Progenitor cell of endocrine pancreas (in vitro differentiated cells): ENCODE measurements around the gene RNF149. TPM values are rescaled to one million over a fixed set of nuclear protein-coding genes. Genes with fewer than 3 reads are reported as not detected.

Experiments used
- DNase-seq: peaks from one replicate; pipeline ENCODE4 v3.0.0; 2021; ENCODE audit warnings: low spot score; ENCODE audit not compliant: unreplicated experiment
- H3K27ac Mint-ChIP-seq: 2 replicates; pipeline ENCODE4 v1.8.0; 2021; ENCODE audit warnings: mild to moderate bottlenecking, moderate library complexity, mixed read lengths
- H3K27me3 Mint-ChIP-seq: 2 replicates; pipeline ENCODE4 v1.8.0; 2021; ENCODE audit warnings: mixed read lengths
- H3K36me3 Mint-ChIP-seq: 2 replicates; pipeline ENCODE4 v1.8.0; 2022; ENCODE audit warnings: mixed read lengths; ENCODE audit not compliant: insufficient read depth
- H3K4me1 Mint-ChIP-seq: 2 replicates; pipeline ENCODE4 v1.8.0; 2021; ENCODE audit warnings: low read depth, mixed read lengths
- H3K4me3 Mint-ChIP-seq: 2 replicates; pipeline ENCODE4 v1.8.0; 2021; ENCODE audit warnings: low read depth, mild to moderate bottlenecking, moderate library complexity, mixed read lengths
- H3K9me3 Mint-ChIP-seq: 2 replicates; pipeline ENCODE4 v1.8.0; 2021; ENCODE audit warnings: low read depth, mixed read lengths
- total RNA-seq: library from RNA; stranded (reverse); gene quantifications from 2 replicates; pipeline ENCODE4 v1.2.1, GENCODE V29; 2021
- TF ChIP-seq, protein P1 (sequence below): fragments of 200-600 bp; sonication (generic); IDR thresholded peaks from one replicate; pipeline ENCODE4 v1.5.0; 2021; ENCODE audit warnings: antibody characterized with exemption, mild to moderate bottlenecking; ENCODE audit not compliant: unreplicated experiment

RNF149 gene
- total RNA-seq, 1 donor from 2014 or later, result 51.5 TPM

DNA sequence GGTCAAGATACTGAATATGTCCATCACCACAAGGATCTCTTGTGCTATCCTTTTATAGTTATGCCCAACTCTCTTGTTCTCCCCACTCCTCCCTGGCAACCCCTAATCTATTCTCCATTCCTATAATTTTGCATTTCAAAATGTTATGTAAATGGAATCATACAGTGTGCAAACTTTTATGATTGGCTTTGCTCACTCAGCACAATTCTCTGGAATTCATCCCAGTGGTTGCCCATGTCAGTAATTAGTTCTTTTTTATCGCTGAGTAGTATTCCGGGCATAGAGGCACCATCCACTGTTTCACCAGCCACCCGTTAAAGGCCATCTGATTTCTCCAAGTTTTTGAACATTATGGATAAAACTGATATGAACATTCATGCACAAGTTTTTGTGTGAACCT lies 38.4 kb upstream of the RNF149 start:
- H3K4me1 Mint-ChIP-seq, result no peaks in the 10 kb centered on the region
- no peak overlapping the region for H3K4me3 Mint-ChIP-seq
- H3K27ac Mint-ChIP-seq, result no peak overlapping the region
- H3K27me3 Mint-ChIP-seq, result no peaks in the 10 kb centered on the region
- no peaks in the 10 kb centered on the region for H3K36me3 Mint-ChIP-seq
- H3K9me3 Mint-ChIP-seq, result no peaks in the 10 kb centered on the region
- TF ChIP-seq, protein P1, sequence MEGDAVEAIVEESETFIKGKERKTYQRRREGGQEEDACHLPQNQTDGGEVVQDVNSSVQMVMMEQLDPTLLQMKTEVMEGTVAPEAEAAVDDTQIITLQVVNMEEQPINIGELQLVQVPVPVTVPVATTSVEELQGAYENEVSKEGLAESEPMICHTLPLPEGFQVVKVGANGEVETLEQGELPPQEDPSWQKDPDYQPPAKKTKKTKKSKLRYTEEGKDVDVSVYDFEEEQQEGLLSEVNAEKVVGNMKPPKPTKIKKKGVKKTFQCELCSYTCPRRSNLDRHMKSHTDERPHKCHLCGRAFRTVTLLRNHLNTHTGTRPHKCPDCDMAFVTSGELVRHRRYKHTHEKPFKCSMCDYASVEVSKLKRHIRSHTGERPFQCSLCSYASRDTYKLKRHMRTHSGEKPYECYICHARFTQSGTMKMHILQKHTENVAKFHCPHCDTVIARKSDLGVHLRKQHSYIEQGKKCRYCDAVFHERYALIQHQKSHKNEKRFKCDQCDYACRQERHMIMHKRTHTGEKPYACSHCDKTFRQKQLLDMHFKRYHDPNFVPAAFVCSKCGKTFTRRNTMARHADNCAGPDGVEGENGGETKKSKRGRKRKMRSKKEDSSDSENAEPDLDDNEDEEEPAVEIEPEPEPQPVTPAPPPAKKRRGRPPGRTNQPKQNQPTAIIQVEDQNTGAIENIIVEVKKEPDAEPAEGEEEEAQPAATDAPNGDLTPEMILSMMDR, result no peak
- no peak for DNase-seq

DNA sequence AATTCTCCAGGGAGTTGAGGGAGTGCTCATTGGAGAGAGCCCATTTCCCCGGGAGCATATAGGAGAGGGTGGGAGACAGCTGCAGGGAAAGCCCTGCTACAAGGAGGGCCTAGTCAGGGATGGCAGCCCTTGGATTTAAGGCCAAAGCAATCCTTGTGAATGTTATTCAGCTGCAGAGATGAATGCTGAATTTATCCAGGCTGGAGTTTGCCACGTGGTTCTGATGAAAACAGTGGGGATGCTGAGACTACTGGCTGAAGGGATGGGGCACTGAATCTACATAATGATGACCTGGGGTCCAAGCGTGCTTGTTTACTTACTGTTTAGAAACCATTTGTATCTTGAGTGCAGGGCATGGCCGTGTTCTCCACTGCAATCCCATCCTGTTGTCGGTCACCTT lies 35.6 kb upstream of the RNF149 start:
- Mint-ChIP-seq H3K27me3 (no peaks in the 10 kb centered on the region), H3K27ac (no peak overlapping the region), H3K9me3 (no peaks in the 10 kb centered on the region), H3K4me3 (no peak overlapping the region), H3K36me3 (no peaks in the 10 kb centered on the region), H3K4me1 (peaks cover 14% of the 10 kb centered on the region)
- TF ChIP-seq, protein P1, result no peak
- no peak for DNase-seq

DNA sequence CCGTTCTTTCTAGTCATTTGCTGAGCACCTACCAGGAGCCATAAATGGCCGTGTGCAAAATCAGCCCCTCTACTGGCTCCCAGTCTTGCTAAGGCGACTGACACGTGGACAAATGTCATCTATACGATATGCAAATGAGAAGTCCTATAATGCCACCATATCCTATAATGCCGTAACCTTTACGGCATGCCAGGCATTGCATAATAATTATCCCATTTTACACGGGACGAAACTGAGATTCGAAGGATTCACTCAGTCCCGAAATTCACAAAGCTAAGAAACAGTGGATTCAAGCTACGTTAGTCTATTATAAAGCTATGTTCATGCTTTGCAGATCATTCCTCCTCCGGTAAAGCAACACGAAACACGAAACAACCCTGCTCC lies 34.1 kb upstream of the RNF149 start:
- H3K27me3 Mint-ChIP-seq, result no peaks in the 10 kb centered on the region
- TF ChIP-seq, protein P1, result no peak
- peaks cover 21% of the 10 kb centered on the region for H3K4me1 Mint-ChIP-seq
- no peak for DNase-seq
- no peaks in the 10 kb centered on the region for H3K9me3 Mint-ChIP-seq
- H3K27ac Mint-ChIP-seq, result no peak overlapping the region
- H3K36me3 Mint-ChIP-seq, result no peaks in the 10 kb centered on the region
- H3K4me3 Mint-ChIP-seq, result no peak overlapping the region

DNA sequence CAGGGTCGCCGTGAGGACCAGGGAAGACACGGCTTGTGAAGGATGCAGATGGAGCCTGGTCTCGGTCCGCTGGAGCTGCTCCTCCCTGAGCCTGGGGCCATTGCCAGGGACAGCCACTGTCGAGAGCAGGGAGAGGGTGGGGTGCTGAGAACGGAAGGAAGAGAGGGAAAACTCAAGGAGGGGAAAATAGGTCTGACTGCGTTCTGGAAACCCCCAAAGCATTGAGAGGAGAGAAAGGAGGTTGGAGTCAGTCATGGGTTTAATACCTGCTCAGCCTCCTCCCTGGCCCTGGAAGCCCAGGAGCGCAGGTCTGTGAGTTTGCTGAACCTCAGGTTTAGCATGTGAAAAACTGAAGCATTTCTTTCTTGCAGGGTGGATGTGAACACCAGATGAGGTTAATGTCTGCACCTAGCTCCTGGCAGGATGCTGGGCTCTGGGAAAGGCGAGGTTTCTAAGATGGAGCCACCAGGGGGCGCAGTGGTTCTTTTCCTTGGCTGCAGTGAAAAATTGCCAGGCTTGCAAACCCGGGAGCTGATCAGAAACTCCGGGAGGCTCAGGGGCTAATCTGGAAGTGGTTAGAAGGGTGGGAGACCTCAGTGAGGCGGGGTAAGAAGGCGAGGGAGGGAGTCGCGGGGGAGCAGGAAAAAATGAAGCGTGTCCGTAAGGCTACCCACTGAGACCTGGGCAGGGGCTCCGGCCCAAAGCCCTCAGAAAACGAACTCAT lies 33.6 kb upstream of the RNF149 start:
- Mint-ChIP-seq H3K36me3 (no peaks in the 10 kb centered on the region), H3K9me3 (no peaks in the 10 kb centered on the region), H3K27ac (no peak overlapping the region), H3K4me3 (no peak overlapping the region), H3K4me1 (peaks cover 21% of the 10 kb centered on the region), H3K27me3 (no peaks in the 10 kb centered on the region)
- peak; percentile 65 for DNase-seq
- TF ChIP-seq, protein P1, result peak; percentile 82

DNA sequence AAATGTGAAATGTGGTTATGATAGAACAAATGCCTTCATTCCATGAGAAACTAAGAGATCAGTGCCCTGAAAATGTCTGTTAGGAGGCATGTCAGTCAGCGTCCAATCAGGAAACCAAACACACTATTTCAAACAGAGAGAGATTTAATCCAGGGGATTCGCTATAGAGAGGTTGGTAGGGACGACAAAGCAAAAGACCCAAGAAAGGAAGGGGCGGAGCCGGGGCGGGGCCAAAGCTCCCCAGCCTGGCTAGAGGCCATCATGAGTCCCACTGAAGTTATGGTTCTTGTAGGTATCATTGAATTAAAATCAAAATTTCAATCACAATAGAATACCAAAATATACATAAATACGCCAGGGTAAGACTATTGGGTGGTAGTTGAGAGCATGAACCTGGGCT lies 32.9 kb upstream of the RNF149 start:
- Mint-ChIP-seq H3K36me3 (no peaks in the 10 kb centered on the region), H3K27me3 (no peaks in the 10 kb centered on the region), H3K4me1 (peaks cover 21% of the 10 kb centered on the region), H3K9me3 (no peaks in the 10 kb centered on the region), H3K4me3 (no peak overlapping the region), H3K27ac (no peak overlapping the region)
- no peak for DNase-seq
- TF ChIP-seq, protein P1, result no peak
